H1 (cell line): ENCODE measurements around the gene PLEKHS1. TPM values are rescaled to one million over a fixed set of nuclear protein-coding genes. Genes with fewer than 3 reads are reported as not detected.

Source experiments
- CTCF ChIA-PET: fragments of 300-600 bp; sonication (Branson Sonifier 250); formaldehyde crosslinking; loops from one replicate; lab custom pipeline; 2021; ENCODE audit not compliant: partially characterized antibody; lab: Charles Lee
- POLR2A ChIA-PET: fragments of 300-600 bp; sonication (Branson Sonifier 250); formaldehyde crosslinking; loops from one replicate; lab custom pipeline; 2021; ENCODE audit warnings: inconsistent platforms; ENCODE audit not compliant: partially characterized antibody; lab: Charles Lee
- DNase-seq, 2 experiments: peaks; one replicate each; pipeline versions ENCODE4 v3.0.0 to v3.0.0-alpha.2; 2010 to 2022; ENCODE audit warnings: low spot score in 2 of 2, low read depth in 1 of 2, mixed read lengths in 1 of 2
- FAIRE-seq: peaks from 2 replicates; lab custom pipeline; 2011; peaks lifted over from hg19 to GRCh38; lab: Jason Lieb, UNC
- H2AFZ ChIP-seq: 2 replicates; pipeline ENCODE4 v1.8.1; 2012; ENCODE audit warnings: low read length, inconsistent platforms
- H2AK5ac ChIP-seq: 2 replicates; pipeline ENCODE4 v1.6.1; 2013; ENCODE audit warnings: low read depth, low read length
- H2BK120ac ChIP-seq: replicated peaks from 2 replicates; pipeline ENCODE3; 2013; ENCODE audit warnings: low read depth, low read length, inconsistent platforms
- H2BK12ac ChIP-seq: 2 replicates; pipeline ENCODE4 v1.6.1; 2013; ENCODE audit warnings: low read depth, low read length
- H2BK15ac ChIP-seq: 2 replicates; pipeline ENCODE4 v1.6.1; 2013; ENCODE audit warnings: low read length
- H2BK20ac ChIP-seq: 2 replicates; pipeline ENCODE4 v1.6.1; 2013; ENCODE audit warnings: low read length
- H2BK5ac ChIP-seq: 2 replicates; pipeline ENCODE4 v1.6.1; 2013; ENCODE audit warnings: low read depth, low read length
- H3K14ac ChIP-seq: 2 replicates; pipeline ENCODE4 v1.6.1; 2013; ENCODE audit warnings: inconsistent platforms; ENCODE audit not compliant: insufficient read length
- H3K18ac ChIP-seq: 2 replicates; pipeline ENCODE4 v1.6.1; 2013; ENCODE audit warnings: low read length; ENCODE audit errors: extremely low read depth
- H3K23ac ChIP-seq: 2 replicates; pipeline ENCODE4 v1.6.1; 2013; ENCODE audit warnings: inconsistent platforms; ENCODE audit not compliant: insufficient read length
- H3K23me2 ChIP-seq: 2 replicates; pipeline ENCODE4 v1.6.1; 2013; ENCODE audit warnings: low read depth, low read length
- H3K27ac ChIP-seq: 2 replicates; pipeline ENCODE4 v1.6.1; 2011; ENCODE audit warnings: low read depth, low read length, inconsistent platforms
- H3K27me3 ChIP-seq, 4 experiments: replicated peaks in 1 of 4; 1 replicate in 1 of 4; 2 replicates in 3 of 4; pipeline versions ENCODE4 v1.6.1 to v1.8.1; 2011 to 2013; ENCODE audit warnings: low read length in 3 of 4, mild to moderate bottlenecking in 3 of 4, inconsistent platforms in 2 of 4, mixed read lengths in 2 of 4, moderate library complexity in 1 of 4; ENCODE audit not compliant: control insufficient read depth in 3 of 4, insufficient read depth in 3 of 4; ENCODE audit errors: extremely low read depth in 1 of 4
- H3K36me3 ChIP-seq, 4 experiments: 2 replicates each; pipeline versions ENCODE4 v1.6.1 to v1.8.1; 2011 to 2013; ENCODE audit warnings: mild to moderate bottlenecking in 4 of 4, low read length in 3 of 4, moderate library complexity in 2 of 4, control low read depth in 1 of 4, inconsistent platforms in 1 of 4; ENCODE audit not compliant: insufficient read depth in 4 of 4, control insufficient read depth in 2 of 4
- H3K4ac ChIP-seq: replicated peaks from 2 replicates; pipeline ENCODE3; 2013; ENCODE audit warnings: low read length, low read depth, mixed read lengths, inconsistent platforms; ENCODE audit not compliant: insufficient read length
- H3K4me1 ChIP-seq, 4 experiments: replicated peaks in 1 of 4; 1 replicate in 1 of 4; 2 replicates in 3 of 4; pipeline versions ENCODE4 v1.6.1 to v1.8.1; 2011 to 2013; ENCODE audit warnings: low read length in 3 of 4, inconsistent platforms in 2 of 4, mixed read lengths in 1 of 4; ENCODE audit not compliant: insufficient read depth in 4 of 4, control insufficient read depth in 3 of 4
- H3K4me2 ChIP-seq, 2 experiments: 2 replicates each; pipeline versions ENCODE4 v1.6.1 to v1.8.1; 2011 to 2013; ENCODE audit warnings: low read depth in 2 of 2, low read length in 2 of 2, control low read depth in 1 of 2, inconsistent platforms in 1 of 2, mild to moderate bottlenecking in 1 of 2; ENCODE audit not compliant: insufficient read depth in 1 of 2
- H3K4me3 ChIP-seq, 4 experiments: fragments of 200-600, 300-600 bp in 1 of 4; sonication (generic), shearing (Covaris generic), sonication (Bioruptor Twin) in 1 of 4; 2 replicates each; pipeline versions ENCODE4 v1.5.1 to v1.8.1; 2011 to 2016; ENCODE audit warnings: low read length in 4 of 4, low read depth in 3 of 4, control low read depth in 2 of 4, inconsistent platforms in 2 of 4, mild to moderate bottlenecking in 2 of 4, mixed read lengths in 1 of 4, moderate library complexity in 1 of 4; ENCODE audit not compliant: insufficient read depth in 2 of 4; ENCODE audit errors: extremely low read depth in 1 of 4
- H3K56ac ChIP-seq: replicated peaks from 2 replicates; pipeline ENCODE3; 2013; ENCODE audit warnings: low read depth, mild to moderate bottlenecking, mixed read lengths, low read length, inconsistent platforms; ENCODE audit not compliant: insufficient read length
- H3K79me1 ChIP-seq: 2 replicates; pipeline ENCODE4 v1.6.1; 2013; ENCODE audit warnings: low read depth, low read length, control low read depth
- H3K79me2 ChIP-seq, 2 experiments: 2 replicates each; pipeline versions ENCODE4 v1.6.1 to v1.8.1; 2012 to 2013; ENCODE audit warnings: low read length in 2 of 2, mild to moderate bottlenecking in 2 of 2, inconsistent platforms in 1 of 2; ENCODE audit not compliant: insufficient read depth in 2 of 2, control insufficient read depth in 1 of 2
- H3K9ac ChIP-seq, 4 experiments: replicated peaks in 1 of 4; 1 replicate in 1 of 4; 2 replicates in 3 of 4; pipeline versions ENCODE4 v1.6.1 to v1.8.1; 2011 to 2013; ENCODE audit warnings: low read depth in 3 of 4, low read length in 3 of 4, control low read depth in 2 of 4, mild to moderate bottlenecking in 2 of 4, moderate library complexity in 2 of 4, inconsistent platforms in 1 of 4; ENCODE audit errors: extremely low read depth in 1 of 4
- H3K9me3 ChIP-seq, 2 experiments: 2 replicates each; pipeline versions ENCODE4 v1.6.1 to v1.8.1; 2012 to 2013; ENCODE audit warnings: mild to moderate bottlenecking in 2 of 2, moderate library complexity in 2 of 2, control low read depth in 1 of 2, inconsistent platforms in 1 of 2, low read depth in 1 of 2, low read length in 1 of 2, mixed read lengths in 1 of 2; ENCODE audit not compliant: insufficient read depth in 2 of 2
- H4K20me1 ChIP-seq, 2 experiments: replicated peaks in 1 of 2; 2 replicates each; pipeline versions ENCODE3 to v1.8.1; 2011 to 2013; ENCODE audit warnings: inconsistent platforms in 2 of 2, low read length in 2 of 2, mild to moderate bottlenecking in 1 of 2; ENCODE audit not compliant: insufficient read depth in 2 of 2, control insufficient read depth in 1 of 2
- H4K5ac ChIP-seq: 2 replicates; pipeline ENCODE4 v1.6.1; 2013; ENCODE audit warnings: low read length, low read depth, mixed read lengths, inconsistent platforms; ENCODE audit not compliant: insufficient read length
- H4K8ac ChIP-seq: 2 replicates; pipeline ENCODE4 v1.8.0; 2013; ENCODE audit warnings: mild to moderate bottlenecking, moderate library complexity, low read length, inconsistent platforms; ENCODE audit not compliant: insufficient read depth; ENCODE audit errors: extremely low read depth
- H4K91ac ChIP-seq: replicated peaks from 2 replicates; pipeline ENCODE3; 2013; ENCODE audit warnings: low read length, mixed read lengths, inconsistent platforms; ENCODE audit not compliant: insufficient read length
- CTBP2 ChIP-seq: IDR thresholded peaks from 2 replicates; pipeline ENCODE4 v1.7.0; 2011; ENCODE audit warnings: borderline replicate concordance, mild to moderate bottlenecking, moderate library complexity, mixed read lengths, low read length; ENCODE audit not compliant: insufficient read depth, insufficient read length
- KDM1A ChIP-seq: fragments of 200-600, 300-600 bp; sonication (generic); IDR thresholded peaks from 2 replicates; pipeline ENCODE4 v1.7.1; 2016; ENCODE audit warnings: mild to moderate bottlenecking, low read length, borderline replicate concordance
- SAP30 ChIP-seq: fragments of 300-600 bp; sonication (generic); IDR thresholded peaks from 2 replicates; pipeline ENCODE4 v1.7.1; 2012; ENCODE audit warnings: low read length, moderate library complexity, mild to moderate bottlenecking, inconsistent platforms; ENCODE audit not compliant: insufficient read depth, insufficient replicate concordance
- SIRT6 ChIP-seq: IDR thresholded peaks from one replicate; pipeline ENCODE4 v1.7.1; 2012; ENCODE audit warnings: low read length, inconsistent platforms
- TCF12 ChIP-seq: IDR thresholded peaks from 2 replicates; pipeline ENCODE4 v1.6.1; 2011; ENCODE audit warnings: low read depth, mild to moderate bottlenecking, low read length
- YY1 ChIP-seq: IDR thresholded peaks from 2 replicates; pipeline ENCODE4 v1.6.1; 2011; ENCODE audit warnings: low read depth, mild to moderate bottlenecking, low read length
- WGBS, 2 experiments: shearing (Covaris generic) in 1 of 2; methylation state at CpG; one replicate each; pipeline versions ENCODE4 v1.1.6 to v1.1.7; 2013 to 2015; ENCODE audit warnings: low lambda C conversion rate in 2 of 2, mixed read lengths in 2 of 2, inconsistent platforms in 1 of 2, low coverage in 1 of 2, missing lambda C conversion rate in 1 of 2; ENCODE audit not compliant: insufficient replicate concordance in 2 of 2, insufficient coverage in 1 of 2, insufficient read length in 1 of 2; ENCODE audit errors: extremely low coverage in 1 of 2, missing lambda C conversion rate in 1 of 2; 5-methylcytosine and 5-hydroxymethylcytosine counted together
- polyA plus RNA-seq, 7 experiments: library from polyadenylated mRNA; depleted of rRNA in 3 of 7; stranded (reverse) in 5 of 7; unstranded in 2 of 7; fragments of >200 nt in 5 of 7; fragments of 200-250 nt in 2 of 7; gene quantifications; 1 replicate in 5 of 7; 2 replicates in 1 of 7; 4 replicates in 1 of 7; pipeline versions ENCODE4 v1.2.1 to v1.2.3, GENCODE V29; 2011 to 2013; ENCODE audit warnings: missing spikeins in 2 of 7, mixed read lengths in 2 of 7
- total RNA-seq: library from RNA; stranded (reverse); fragmentation: NEBNext Ultra II Directional; extraction: Animal tissue kit (Norgen Biotek cat#: 25700); gene quantifications from 2 replicates; pipeline ENCODE4 v1.2.1, GENCODE V29; 2021
- TF ChIP-seq, protein P1 (sequence below): IDR thresholded peaks from 2 replicates; pipeline ENCODE4 v1.6.1; 2012; ENCODE audit warnings: inconsistent platforms

Gene PLEKHS1
- total and polyA plus RNA-seq, 2 of the 8 experiments (the other 6 are each of a cell fraction or from before 2014, with no cell fraction given) = not detected

GRCh38 chr10:113802997-113803396 is 51.5 kb downstream of the PLEKHS1 start:
- 90% methylated on average over 4 of the region's 4 CpGs; no CpG with 5 or more reads in 1 of the 2 experiments for WGBS, 2 experiments
- no peak overlapping the region for H3K23ac ChIP-seq
- no peak overlapping the region for H2BK15ac ChIP-seq
- no peak overlapping the region for H2BK12ac ChIP-seq
- CTCF ChIA-PET = interaction anchor here (1.0 to 6.4 kb wide), 7 partner anchors 24 to 311 kb away, joined by 3 to 33 read pairs (median 4); no protein-coding TSS in a partner anchor
- no peak overlapping the region for H2BK120ac ChIP-seq
- no peak overlapping the region for H3K56ac ChIP-seq
- no peaks in the 10 kb centered on the region for H3K23me2 ChIP-seq
- no peak overlapping the region for H3K14ac ChIP-seq
- H4K5ac ChIP-seq = no peak overlapping the region
- no peak overlapping the region for H3K9ac ChIP-seq
- POLR2A ChIA-PET = no interaction called here
- H3K27me3 ChIP-seq = no peaks in the 10 kb centered on the region
- no peak overlapping the region for H3K4me2 ChIP-seq
- H3K36me3 ChIP-seq = no peaks in the 10 kb centered on the region
- H2BK5ac ChIP-seq = no peak overlapping the region
- H3K79me1 ChIP-seq = no peaks in the 10 kb centered on the region
- H2AK5ac ChIP-seq = no peak overlapping the region
- H2AFZ ChIP-seq = no peak overlapping the region
- H3K4me3 ChIP-seq = no peak overlapping the region
- no peaks in the 10 kb centered on the region for H3K79me2 ChIP-seq
- no peak overlapping the region for H3K4ac ChIP-seq
- no peaks in the 10 kb centered on the region for H4K20me1 ChIP-seq
- H4K8ac ChIP-seq = no peak overlapping the region
- H2BK20ac ChIP-seq = no peak overlapping the region
- no peak overlapping the region for H3K18ac ChIP-seq
- FAIRE-seq (no peak), DNase-seq (no peak)
- no peaks in the 10 kb centered on the region for H3K9me3 ChIP-seq
- no peak overlapping the region for H3K27ac ChIP-seq
- H3K4me1 ChIP-seq = no peaks in the 10 kb centered on the region
- no peak overlapping the region for H4K91ac ChIP-seq
- TF ChIP-seq SIRT6 (no peak), CTBP2 (no peak), KDM1A (no peak), TCF12 (no peak), YY1 (no peak), SAP30 (no peak)
- TF ChIP-seq, protein P1, sequence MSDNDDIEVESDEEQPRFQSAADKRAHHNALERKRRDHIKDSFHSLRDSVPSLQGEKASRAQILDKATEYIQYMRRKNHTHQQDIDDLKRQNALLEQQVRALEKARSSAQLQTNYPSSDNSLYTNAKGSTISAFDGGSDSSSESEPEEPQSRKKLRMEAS = no peak
